ENCODE results near the gene MICALL2.

MICALL2 gene

GRCh38 chr7:1498370-1499305 lies 39.4 kb upstream of the MICALL2 start:
- H3K4me1 ChIP-seq (ENCODE audit: insufficient read depth, low read length), result peaks cover 20% of the 10 kb centered on the region
- H3K27me3 ChIP-seq (ENCODE audit: control insufficient read depth in 1 of 2, insufficient read depth in 2 of 2, low read length in 2 of 2), result no peaks in the 10 kb centered on the region
- H3K27ac ChIP-seq (ENCODE audit: low read depth, low read length), result no peak overlapping the region
- no peak overlapping the region for H3K4me3 ChIP-seq (ENCODE audit: low read depth in 1 of 2, low read length in 2 of 2)
- H3K9me3 ChIP-seq (ENCODE audit: low read length), result no peaks in the 10 kb centered on the region
- H3K36me3 ChIP-seq (ENCODE audit: insufficient read depth, low read length), result peaks cover 38% of the 10 kb centered on the region
- no peak overlapping the region for H3K9ac ChIP-seq (ENCODE audit: low read length)

- H3K27me3 ChIP-seq (ENCODE audit: control insufficient read depth in 1 of 2, insufficient read depth in 2 of 2, low read length in 2 of 2), result no peaks in the 10 kb centered on the region
- H3K9ac ChIP-seq (ENCODE audit: low read length), result no peak overlapping the region
- H3K36me3 ChIP-seq (ENCODE audit: insufficient read depth, low read length), result peaks cover 33% of the 10 kb centered on the region
- no peak overlapping the region for H3K27ac ChIP-seq (ENCODE audit: low read depth, low read length)
- H3K9me3 ChIP-seq (ENCODE audit: low read length), result no peaks in the 10 kb centered on the region
- H3K4me3 ChIP-seq (ENCODE audit: low read depth in 1 of 2, low read length in 2 of 2), result no peak overlapping the region
- H3K4me1 ChIP-seq (ENCODE audit: insufficient read depth, low read length), result peaks cover 9% of the 10 kb centered on the region
Observed at GRCh38 chr7:1497293-1497927, 38.1 kb upstream of the MICALL2 start.

- no peaks in the 10 kb centered on the region for H3K9me3 ChIP-seq (ENCODE audit: low read length)
- no peak overlapping the region for H3K4me3 ChIP-seq (ENCODE audit: low read depth in 1 of 2, low read length in 2 of 2)
- peaks cover 31% of the 10 kb centered on the region for H3K36me3 ChIP-seq (ENCODE audit: insufficient read depth, low read length)
- H3K9ac ChIP-seq (ENCODE audit: low read length), result no peak overlapping the region
- peaks cover 4% of the 10 kb centered on the region for H3K4me1 ChIP-seq (ENCODE audit: insufficient read depth, low read length)
- H3K27me3 ChIP-seq (ENCODE audit: control insufficient read depth in 1 of 2, insufficient read depth in 2 of 2, low read length in 2 of 2), result no peaks in the 10 kb centered on the region
- no peak overlapping the region for H3K27ac ChIP-seq (ENCODE audit: low read depth, low read length)
Observed at GRCh38 chr7:1496531-1497292, 37.4 kb upstream of the MICALL2 start.

- H3K36me3 ChIP-seq (ENCODE audit: insufficient read depth, low read length), result peaks cover 35% of the 10 kb centered on the region
- H3K4me1 ChIP-seq (ENCODE audit: insufficient read depth, low read length), result no peaks in the 10 kb centered on the region
- no peak overlapping the region for H3K27ac ChIP-seq (ENCODE audit: low read depth, low read length)
- no peaks in the 10 kb centered on the region for H3K27me3 ChIP-seq (ENCODE audit: control insufficient read depth in 1 of 2, insufficient read depth in 2 of 2, low read length in 2 of 2)
- no peak overlapping the region for H3K9ac ChIP-seq (ENCODE audit: low read length)
- H3K4me3 ChIP-seq (ENCODE audit: low read depth in 1 of 2, low read length in 2 of 2), result no peak overlapping the region
- no peaks in the 10 kb centered on the region for H3K9me3 ChIP-seq (ENCODE audit: low read length)
Observed at GRCh38 chr7:1495564-1496242, 36.4 kb upstream of the MICALL2 start.

GRCh38 chr7:1494866-1495563 lies 35.7 kb upstream of the MICALL2 start:
- Histone ChIP-seq H3K4me3 (ENCODE audit: low read depth in 1 of 2, low read length in 2 of 2) (no peak overlapping the region), H3K9me3 (ENCODE audit: low read length) (no peaks in the 10 kb centered on the region), H3K27ac (ENCODE audit: low read depth, low read length) (no peak overlapping the region), H3K27me3 (ENCODE audit: control insufficient read depth in 1 of 2, insufficient read depth in 2 of 2, low read length in 2 of 2) (no peaks in the 10 kb centered on the region), H3K4me1 (ENCODE audit: insufficient read depth, low read length) (no peaks in the 10 kb centered on the region), H3K36me3 (ENCODE audit: insufficient read depth, low read length) (peaks cover 37% of the 10 kb centered on the region), H3K9ac (ENCODE audit: low read length) (no peak overlapping the region)

- Histone ChIP-seq H3K4me1 (ENCODE audit: insufficient read depth, low read length) (no peaks in the 10 kb centered on the region), H3K4me3 (ENCODE audit: low read depth in 1 of 2, low read length in 2 of 2) (no peak overlapping the region), H3K27me3 (ENCODE audit: control insufficient read depth in 1 of 2, insufficient read depth in 2 of 2, low read length in 2 of 2) (no peaks in the 10 kb centered on the region), H3K9me3 (ENCODE audit: low read length) (no peaks in the 10 kb centered on the region), H3K27ac (ENCODE audit: low read depth, low read length) (no peak overlapping the region), H3K9ac (ENCODE audit: low read length) (no peak overlapping the region), H3K36me3 (ENCODE audit: insufficient read depth, low read length) (peaks cover 37% of the 10 kb centered on the region)
Observed at GRCh38 chr7:1494447-1494846, 35.2 kb upstream of the MICALL2 start.

- Histone ChIP-seq H3K9ac (ENCODE audit: low read length) (no peak overlapping the region), H3K27me3 (ENCODE audit: control insufficient read depth in 1 of 2, insufficient read depth in 2 of 2, low read length in 2 of 2) (no peaks in the 10 kb centered on the region), H3K36me3 (ENCODE audit: insufficient read depth, low read length) (peaks cover 41% of the 10 kb centered on the region), H3K4me1 (ENCODE audit: insufficient read depth, low read length) (no peaks in the 10 kb centered on the region), H3K9me3 (ENCODE audit: low read length) (no peaks in the 10 kb centered on the region), H3K27ac (ENCODE audit: low read depth, low read length) (no peak overlapping the region), H3K4me3 (ENCODE audit: low read depth in 1 of 2, low read length in 2 of 2) (no peak overlapping the region)
Observed at GRCh38 chr7:1493571-1493970, 34.3 kb upstream of the MICALL2 start.

- Histone ChIP-seq H3K9ac (ENCODE audit: low read length) (no peak overlapping the region), H3K4me1 (ENCODE audit: insufficient read depth, low read length) (no peaks in the 10 kb centered on the region)
Observed at GRCh38 chr7:1493129-1493528, 33.9 kb upstream of the MICALL2 start.

GRCh38 chr7:1492640-1493039 lies 33.4 kb upstream of the MICALL2 start:
- peaks cover 41% of the 10 kb centered on the region for H3K36me3 ChIP-seq (ENCODE audit: insufficient read depth, low read length)
- H3K9ac ChIP-seq (ENCODE audit: low read length), result no peak overlapping the region
- H3K4me1 ChIP-seq (ENCODE audit: insufficient read depth, low read length), result no peaks in the 10 kb centered on the region
- no peaks in the 10 kb centered on the region for H3K9me3 ChIP-seq (ENCODE audit: low read length)
- H3K4me3 ChIP-seq (ENCODE audit: low read depth in 1 of 2, low read length in 2 of 2), result no peak overlapping the region
- no peak overlapping the region for H3K27ac ChIP-seq (ENCODE audit: low read depth, low read length)
- H3K27me3 ChIP-seq (ENCODE audit: control insufficient read depth in 1 of 2, insufficient read depth in 2 of 2, low read length in 2 of 2), result no peaks in the 10 kb centered on the region

More at GRCh38 chr7:1493129-1493528, 33.9 kb upstream of the MICALL2 start:
- Histone ChIP-seq H3K36me3 (ENCODE audit: insufficient read depth, low read length) (peaks cover 43% of the 10 kb centered on the region), H3K4me3 (ENCODE audit: low read depth in 1 of 2, low read length in 2 of 2) (no peak overlapping the region), H3K9me3 (ENCODE audit: low read length) (no peaks in the 10 kb centered on the region), H3K27me3 (ENCODE audit: control insufficient read depth in 1 of 2, insufficient read depth in 2 of 2, low read length in 2 of 2) (no peaks in the 10 kb centered on the region), H3K27ac (ENCODE audit: low read depth, low read length) (no peak overlapping the region)

- Histone ChIP-seq H3K27ac (ENCODE audit: low read depth, low read length) (no peak overlapping the region), H3K9me3 (ENCODE audit: low read length) (no peaks in the 10 kb centered on the region), H3K9ac (ENCODE audit: low read length) (no peak overlapping the region), H3K27me3 (ENCODE audit: control insufficient read depth in 1 of 2, insufficient read depth in 2 of 2, low read length in 2 of 2) (no peaks in the 10 kb centered on the region), H3K4me1 (ENCODE audit: insufficient read depth, low read length) (no peaks in the 10 kb centered on the region), H3K4me3 (ENCODE audit: low read depth in 1 of 2, low read length in 2 of 2) (no peak overlapping the region), H3K36me3 (ENCODE audit: insufficient read depth, low read length) (peaks cover 41% of the 10 kb centered on the region)
Observed at GRCh38 chr7:1492221-1492620, 33.0 kb upstream of the MICALL2 start.
